Suprapubic skin (tissue), 4 donors: ENCODE data around the gene PDZRN3. TPM values are rescaled to one million over a fixed set of nuclear protein-coding genes. Genes with fewer than 3 reads are reported as not detected.

Experiments
- DNase-seq, 2 donors: peaks; one replicate each; pipeline ENCODE4 v3.0.0-alpha.2; 2019; ENCODE audit warnings: low spot score in 2 of 2
- H3K27ac ChIP-seq: fragments of 200-600 bp; sonication (generic); one replicate; pipeline ENCODE4 v1.5.1; 2019
- H3K27me3 ChIP-seq: fragments of 200-600 bp; sonication (generic); one replicate; pipeline ENCODE4 v1.5.1; 2019
- H3K36me3 ChIP-seq: fragments of 200-600 bp; sonication (generic); one replicate; pipeline ENCODE4 v1.5.1; 2019
- H3K4me1 ChIP-seq: fragments of 200-600 bp; sonication (generic); one replicate; pipeline ENCODE4 v1.5.1; 2019
- H3K4me3 ChIP-seq: fragments of 200-600 bp; sonication (generic); one replicate; pipeline ENCODE4 v1.5.1; 2019; ENCODE audit warnings: mild to moderate bottlenecking
- H3K9me3 ChIP-seq: fragments of 200-600 bp; sonication (generic); one replicate; pipeline ENCODE4 v1.5.1; 2019
- EP300 ChIP-seq: sonication (generic); formaldehyde crosslinking; IDR thresholded peaks from one replicate; pipeline ENCODE4 v1.6.1; 2017; ENCODE audit warnings: antibody characterized with exemption
- POLR2A ChIP-seq, 2 donors: fragments of 450-650 bp; IDR thresholded peaks; one replicate each; pipeline ENCODE4 v1.6.1; 2017; ENCODE audit warnings: antibody characterized with exemption in 2 of 2, mild to moderate bottlenecking in 2 of 2, moderate library complexity in 2 of 2
- POLR2AphosphoS5 ChIP-seq, 3 donors: sonication (generic); formaldehyde crosslinking; IDR thresholded peaks; one replicate each; pipeline ENCODE4 v1.6.1; 2017; ENCODE audit warnings: antibody characterized with exemption in 3 of 3
- WGBS: methylation state at CpG from one replicate; pipeline ENCODE4 v1.1.5; 2018; 5-methylcytosine and 5-hydroxymethylcytosine counted together
- total RNA-seq, 4 donors: library from RNA; depleted of rRNA; stranded (reverse); fragments of >200 nt; gene quantifications; one replicate each; pipeline ENCODE4 v1.1.0, GENCODE V29; 2016
- TF ChIP-seq, protein P1 (sequence below), 2 donors: fragments of 200-600 bp in 1 of 2; fragments of 450-650 bp in 1 of 2; sonication (generic) in 1 of 2; IDR thresholded peaks; one replicate each; pipeline ENCODE4 v1.5.1; 2016 to 2019; ENCODE audit warnings: antibody characterized with exemption in 2 of 2, mild to moderate bottlenecking in 1 of 2, moderate library complexity in 1 of 2

Gene PDZRN3
- total RNA-seq, 4 donors from 2014 or later, result 9.2 to 33.3 (median 13.7) TPM

DNA sequence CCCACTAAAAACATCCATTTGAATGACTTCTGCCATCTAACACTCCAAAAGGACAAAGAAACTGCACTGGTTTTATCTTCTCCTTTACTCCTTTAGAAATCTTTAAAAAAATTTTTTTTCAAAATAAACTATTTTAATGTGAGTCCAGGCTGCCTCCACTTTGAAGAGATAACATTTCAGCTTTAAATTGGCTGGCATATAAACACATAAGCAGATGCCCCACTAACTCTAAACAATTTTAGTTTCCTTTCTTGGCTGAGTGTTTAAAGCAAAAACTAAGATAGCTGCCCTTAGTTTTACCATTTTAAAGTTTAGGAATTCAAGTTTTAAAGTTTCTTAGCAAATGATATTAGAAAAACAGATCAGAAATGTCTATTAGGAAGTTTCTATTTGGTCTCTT lies 39.9 kb downstream of the PDZRN3 start:
- TF ChIP-seq EP300 (no peak), POLR2AphosphoS5 (IDR thresholded peaks at IDR 0.05) (no peak), POLR2A (IDR thresholded peaks at IDR 0.05) (no peak)
- TF ChIP-seq, protein P1, sequence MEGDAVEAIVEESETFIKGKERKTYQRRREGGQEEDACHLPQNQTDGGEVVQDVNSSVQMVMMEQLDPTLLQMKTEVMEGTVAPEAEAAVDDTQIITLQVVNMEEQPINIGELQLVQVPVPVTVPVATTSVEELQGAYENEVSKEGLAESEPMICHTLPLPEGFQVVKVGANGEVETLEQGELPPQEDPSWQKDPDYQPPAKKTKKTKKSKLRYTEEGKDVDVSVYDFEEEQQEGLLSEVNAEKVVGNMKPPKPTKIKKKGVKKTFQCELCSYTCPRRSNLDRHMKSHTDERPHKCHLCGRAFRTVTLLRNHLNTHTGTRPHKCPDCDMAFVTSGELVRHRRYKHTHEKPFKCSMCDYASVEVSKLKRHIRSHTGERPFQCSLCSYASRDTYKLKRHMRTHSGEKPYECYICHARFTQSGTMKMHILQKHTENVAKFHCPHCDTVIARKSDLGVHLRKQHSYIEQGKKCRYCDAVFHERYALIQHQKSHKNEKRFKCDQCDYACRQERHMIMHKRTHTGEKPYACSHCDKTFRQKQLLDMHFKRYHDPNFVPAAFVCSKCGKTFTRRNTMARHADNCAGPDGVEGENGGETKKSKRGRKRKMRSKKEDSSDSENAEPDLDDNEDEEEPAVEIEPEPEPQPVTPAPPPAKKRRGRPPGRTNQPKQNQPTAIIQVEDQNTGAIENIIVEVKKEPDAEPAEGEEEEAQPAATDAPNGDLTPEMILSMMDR (IDR thresholded peaks at IDR 0.05), result no peak
- H3K4me1 ChIP-seq, result peaks cover 10% of the 10 kb centered on the region
- no peak overlapping the region for H3K27ac ChIP-seq
- no peaks in the 10 kb centered on the region for H3K36me3 ChIP-seq
- no peak overlapping the region for H3K4me3 ChIP-seq
- DNase-seq, result no peak
- no peaks in the 10 kb centered on the region for H3K27me3 ChIP-seq
- no peaks in the 10 kb centered on the region for H3K9me3 ChIP-seq

DNA sequence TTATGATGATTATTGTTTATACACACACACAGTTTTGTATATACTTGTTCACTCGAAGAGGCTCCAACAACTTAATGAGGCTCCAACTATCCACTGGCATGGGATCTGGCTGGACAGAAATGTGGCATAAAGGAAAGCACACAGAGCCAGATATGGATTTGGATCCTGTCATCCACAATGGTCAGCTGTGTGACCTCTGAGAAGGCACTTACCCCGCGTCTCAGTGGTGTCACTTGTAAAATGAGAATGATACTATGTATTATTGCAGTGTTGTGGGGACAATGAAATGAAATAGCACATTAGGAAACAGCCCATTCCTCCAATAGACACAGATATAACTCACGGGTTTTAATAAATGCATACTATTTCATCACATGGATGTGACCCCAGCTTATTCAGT lies 42.2 kb downstream of the PDZRN3 start:
- H3K4me1 ChIP-seq, result peaks cover 10% of the 10 kb centered on the region
- H3K9me3 ChIP-seq, result no peaks in the 10 kb centered on the region
- 91% methylated on average over 4 of the region's 4 CpGs for WGBS
- no peak for DNase-seq
- H3K36me3 ChIP-seq, result no peaks in the 10 kb centered on the region
- TF ChIP-seq EP300 (no peak), POLR2A (IDR thresholded peaks at IDR 0.05) (no peak), POLR2AphosphoS5 (IDR thresholded peaks at IDR 0.05) (no peak)
- TF ChIP-seq, protein P1 (IDR thresholded peaks at IDR 0.05), result no peak
- H3K27me3 ChIP-seq, result no peaks in the 10 kb centered on the region
- H3K27ac ChIP-seq, result no peak overlapping the region
- H3K4me3 ChIP-seq, result no peak overlapping the region

DNA sequence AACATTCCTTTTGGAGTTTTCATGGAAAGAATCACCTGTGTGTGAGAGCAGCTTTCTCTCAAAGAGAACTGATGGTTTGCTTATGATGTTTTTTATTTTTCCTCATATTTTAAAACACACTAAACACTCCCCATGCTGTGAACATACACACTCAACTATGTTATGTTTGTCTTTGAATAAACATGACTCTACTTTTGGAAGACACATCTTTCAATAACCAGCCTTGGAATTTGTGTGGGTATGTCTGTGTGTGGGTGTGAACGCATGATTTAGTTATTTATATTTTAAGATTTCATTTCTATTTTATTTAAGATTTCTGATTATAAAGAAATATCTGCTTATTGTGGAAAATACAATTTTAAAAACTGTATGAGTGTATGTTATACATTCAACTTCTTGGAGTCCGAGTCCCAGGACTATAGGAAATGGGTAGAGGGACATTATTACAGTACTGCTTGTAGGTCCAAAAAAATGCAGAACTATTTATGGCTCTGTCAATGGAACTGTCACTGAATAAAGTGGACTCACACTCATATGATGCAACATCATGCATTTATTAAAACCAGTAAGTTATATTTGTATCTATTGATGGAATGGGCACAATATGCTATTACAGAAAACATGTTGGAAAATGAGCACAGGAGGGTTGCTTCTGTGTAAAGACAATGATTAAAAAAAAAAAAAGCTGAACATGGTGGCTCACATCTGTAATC lies 43.5 kb downstream of the PDZRN3 start:
- Histone ChIP-seq H3K9me3 (no peaks in the 10 kb centered on the region), H3K27ac (no peak overlapping the region), H3K4me1 (peaks cover 10% of the 10 kb centered on the region), H3K4me3 (no peak overlapping the region), H3K27me3 (no peaks in the 10 kb centered on the region), H3K36me3 (no peaks in the 10 kb centered on the region)
- WGBS, result 85% methylated on average over 2 of the region's 2 CpGs
- no peak for TF ChIP-seq POLR2AphosphoS5 (IDR thresholded peaks at IDR 0.05)
- TF ChIP-seq, protein P1 (IDR thresholded peaks at IDR 0.05), result no peak
- TF ChIP-seq EP300, result no peak
- TF ChIP-seq POLR2A (IDR thresholded peaks at IDR 0.05), result no peak
- no peak for DNase-seq

DNA sequence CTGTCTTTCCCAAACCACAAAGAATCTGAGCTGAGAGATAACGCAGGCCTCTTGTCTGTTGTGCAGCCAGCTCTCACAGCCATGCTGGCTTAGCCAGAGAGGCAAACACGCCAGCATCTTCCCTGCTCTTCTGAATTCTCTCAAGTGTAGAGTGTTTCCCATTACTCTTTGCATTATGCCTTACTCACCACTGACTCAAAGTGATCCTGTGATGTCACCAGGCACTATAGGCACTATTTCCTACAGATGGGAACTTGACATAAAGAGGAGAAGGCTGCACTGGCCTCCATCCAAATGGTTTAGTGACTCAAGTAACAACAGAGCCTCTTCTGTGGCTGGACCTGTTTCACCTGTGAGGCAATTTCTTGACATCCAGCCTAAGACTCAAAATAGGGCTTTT lies 44.4 kb downstream of the PDZRN3 start:
- no peak overlapping the region for H3K27ac ChIP-seq

DNA sequence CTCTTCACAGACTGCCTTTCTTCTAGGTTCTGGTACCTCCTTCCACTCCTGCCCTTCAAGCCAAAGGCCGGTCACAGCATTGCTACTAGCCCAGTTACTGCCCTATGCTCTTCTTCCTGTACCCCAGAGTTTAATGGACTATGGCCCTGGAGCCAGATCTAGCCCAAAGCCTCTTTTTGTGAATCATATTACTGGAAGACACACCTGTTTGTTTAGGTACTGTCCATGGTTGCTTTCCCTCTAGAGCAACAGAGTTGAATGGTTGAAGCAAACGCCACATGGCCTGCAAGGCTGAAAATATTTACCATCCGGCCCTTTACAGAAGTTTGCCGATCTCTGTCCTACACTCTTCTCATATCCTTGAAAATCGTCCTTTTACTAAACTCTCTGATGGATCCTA lies 47.0 kb downstream of the PDZRN3 start:
- no peaks in the 10 kb centered on the region for H3K27me3 ChIP-seq
- no peaks in the 10 kb centered on the region for H3K9me3 ChIP-seq
- H3K36me3 ChIP-seq, result no peaks in the 10 kb centered on the region
- peaks cover 10% of the 10 kb centered on the region for H3K4me1 ChIP-seq
- no peak for DNase-seq
- TF ChIP-seq POLR2A (IDR thresholded peaks at IDR 0.05), result no peak
- WGBS, result 93% methylated on average over 5 of the region's 5 CpGs
- no peak overlapping the region for H3K27ac ChIP-seq
- no peak overlapping the region for H3K4me3 ChIP-seq

More for the DNA sequence above, 44.4 kb downstream of the PDZRN3 start:
- DNase-seq, result no peak
- Histone ChIP-seq H3K4me3 (no peak overlapping the region), H3K9me3 (no peaks in the 10 kb centered on the region), H3K27me3 (no peaks in the 10 kb centered on the region), H3K36me3 (no peaks in the 10 kb centered on the region), H3K4me1 (peaks cover 10% of the 10 kb centered on the region)
- WGBS, result 46% methylated on average over 2 of the region's 2 CpGs
- TF ChIP-seq POLR2AphosphoS5 (IDR thresholded peaks at IDR 0.05), result no peak

DNA sequence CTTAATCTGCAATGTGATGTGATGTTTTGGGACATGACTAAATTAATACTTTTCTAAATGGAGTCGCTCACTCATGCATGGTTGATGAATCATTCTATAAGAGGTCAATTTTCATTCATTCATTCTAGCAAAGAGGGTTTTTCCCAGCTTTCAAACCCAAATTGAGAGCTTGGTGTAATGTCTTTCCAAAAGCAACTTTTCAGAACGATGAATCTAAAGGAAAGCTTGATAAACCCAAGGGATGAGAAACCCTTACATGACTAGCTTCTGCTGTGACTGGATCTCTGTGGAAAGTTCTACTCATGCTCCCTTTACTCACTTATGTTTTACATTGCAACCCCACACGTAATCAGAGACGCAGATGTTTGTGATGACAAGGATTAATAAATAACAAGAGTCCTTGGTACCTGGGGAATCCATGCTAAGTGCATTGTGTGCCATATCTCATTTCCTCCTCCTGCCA lies 47.7 kb downstream of the PDZRN3 start:
- TF ChIP-seq POLR2A (IDR thresholded peaks at IDR 0.05) (no peak), EP300 (no peak), POLR2AphosphoS5 (IDR thresholded peaks at IDR 0.05) (no peak)
- TF ChIP-seq, protein P1 (IDR thresholded peaks at IDR 0.05), result no peak
- Histone ChIP-seq H3K27ac (no peak overlapping the region), H3K4me3 (no peak overlapping the region), H3K36me3 (no peaks in the 10 kb centered on the region), H3K27me3 (no peaks in the 10 kb centered on the region), H3K9me3 (no peaks in the 10 kb centered on the region), H3K4me1 (peaks cover 10% of the 10 kb centered on the region)
- 67% methylated on average over 4 of the region's 4 CpGs for WGBS
- no peak for DNase-seq
